AG09309 (cell line): Measurements from ENCODE around the gene NYAP2.

Experiments
- DNase-seq: peaks from one replicate; pipeline ENCODE4 v3.0.0-alpha.2; 2010; ENCODE audit warnings: low read depth
- H3K4me3 ChIP-seq: 2 replicates; pipeline ENCODE4 v1.5.1; 2011; ENCODE audit warnings: mild to moderate bottlenecking, low read depth, low read length, moderate library complexity; ENCODE audit not compliant: control insufficient read depth
- CTCF ChIP-seq: IDR thresholded peaks from 2 replicates; pipeline ENCODE4 v1.5.1; 2011; ENCODE audit warnings: mild to moderate bottlenecking, low read depth, low read length, inconsistent platforms; ENCODE audit not compliant: insufficient read depth, control insufficient read depth; ENCODE audit errors: missing control alignments

The NYAP2 gene

GRCh38 chr2:225584796-225585195 is 185.3 kb downstream of the NYAP2 start:
- TF ChIP-seq CTCF, result no peak
- DNase-seq, result no peak
- H3K4me3 ChIP-seq, result no peak overlapping the region

GRCh38 chr2:225590932-225591331 is 191.4 kb downstream of the NYAP2 start:
- no peak overlapping the region for H3K4me3 ChIP-seq
- no peak for DNase-seq
- TF ChIP-seq CTCF, result no peak

- no peak overlapping the region for H3K4me3 ChIP-seq
- no peak for DNase-seq
- no peak for TF ChIP-seq CTCF
Observed at GRCh38 chr2:225597911-225598310, 198.4 kb downstream of the NYAP2 start.

- H3K4me3 ChIP-seq, result no peak overlapping the region
- TF ChIP-seq CTCF, result no peak
- no peak for DNase-seq
Observed at GRCh38 chr2:225598426-225598825, 198.9 kb downstream of the NYAP2 start.

- no peak overlapping the region for H3K4me3 ChIP-seq
- no peak for DNase-seq
- no peak for TF ChIP-seq CTCF
Observed at GRCh38 chr2:225598897-225599296, 199.4 kb downstream of the NYAP2 start.

- no peak overlapping the region for H3K4me3 ChIP-seq
- no peak for DNase-seq
- no peak for TF ChIP-seq CTCF
Observed at GRCh38 chr2:225599856-225600255, 200.3 kb downstream of the NYAP2 start.

- H3K4me3 ChIP-seq, result no peak overlapping the region
- DNase-seq, result no peak
- TF ChIP-seq CTCF, result no peak
Observed at GRCh38 chr2:225600444-225600843, 200.9 kb downstream of the NYAP2 start.
